Left ventricle myocardium inferior (tissue), 1 donor: ENCODE data around the gene ZNF316. TPM values are rescaled to one million over a fixed set of nuclear protein-coding genes. Genes with fewer than 3 reads are reported as not detected.
"Not testable (repeated sequence)": the region's sequence is repeated elsewhere in the genome, so short reads cannot be mapped to it uniquely, and the experiment has no call there.

ENCODE experiments used
- DNase-seq: peaks from one replicate; pipeline ENCODE4 v3.0.0-alpha.2; 2020
- H3K27ac ChIP-seq: fragments of 200-600 bp; replicated peaks from 2 replicates; pipeline ENCODE4 v1.8.0; 2021
- H3K27me3 ChIP-seq: fragments of 200-600 bp; 2 replicates; pipeline ENCODE4 v1.8.0; 2021; ENCODE audit warnings: low read depth
- H3K36me3 ChIP-seq: fragments of 200-600 bp; 2 replicates; pipeline ENCODE4 v1.8.0; 2021
- H3K4me1 ChIP-seq: fragments of 200-600 bp; 2 replicates; pipeline ENCODE4 v1.8.0; 2021
- H3K4me3 ChIP-seq: fragments of 200-600 bp; 2 replicates; pipeline ENCODE4 v1.8.0; 2021; ENCODE audit warnings: mild to moderate bottlenecking, moderate library complexity
- H3K9me3 ChIP-seq: fragments of 200-600 bp; replicated peaks from 2 replicates; pipeline ENCODE4 v1.8.0; 2021
- CTCF ChIP-seq: fragments of 200-600 bp; IDR thresholded peaks from 2 replicates; pipeline ENCODE4 v1.8.0; 2021; ENCODE audit warnings: antibody characterized with exemption, mild to moderate bottlenecking, borderline replicate concordance
- intact Hi-C: fragments of 100-400 bp; cut with micrococcal nuclease; formaldehyde crosslinking; loops from one replicate; pipeline ENCODE4 v1.11.0; 2022
- total RNA-seq: library from RNA; stranded (reverse); fragmentation: NEBNext Ultra II Directional; extraction: Animal tissue kit (Norgen Biotek cat#: 25700); gene quantifications from one replicate; pipeline ENCODE4 v1.2.1, GENCODE V29; 2021
- donor health status: DM: no; HTN: yes; CAD: no; lungs with severe emphysema.

Gene ZNF316
- total RNA-seq, 1 donor from 2014 or later = 17.7 TPM

- no peaks in the 10 kb centered on the region for H3K9me3 ChIP-seq
- no peak for TF ChIP-seq CTCF
- intact Hi-C loops = no loop called here
- peaks cover 20% of the 10 kb centered on the region for H3K36me3 ChIP-seq
- DNase-seq = no peak
- H3K4me3 ChIP-seq = no peak overlapping the region
- H3K27ac ChIP-seq = no peak overlapping the region
- no peaks in the 10 kb centered on the region for H3K4me1 ChIP-seq
- H3K27me3 ChIP-seq = peaks cover 2% of the 10 kb centered on the region
Observed at GRCh38 chr7:6658618-6659345, 21.7 kb downstream of the ZNF316 start.

GRCh38 chr7:6670851-6671250 is 33.7 kb downstream of the ZNF316 start:
- peaks cover 87% of the 10 kb centered on the region for H3K9me3 ChIP-seq
- not testable (repeated sequence) for DNase-seq

GRCh38 chr7:6675807-6676405 is 38.8 kb downstream of the ZNF316 start:
- Histone ChIP-seq H3K4me1 (no peaks in the 10 kb centered on the region), H3K36me3 (peaks cover 35% of the 10 kb centered on the region), H3K27ac (no peak overlapping the region), H3K27me3 (no peaks in the 10 kb centered on the region), H3K4me3 (no peak overlapping the region), H3K9me3 (peaks cover 95% of the 10 kb centered on the region)
- no peak for DNase-seq
- intact Hi-C loops = no loop called here
- no peak for TF ChIP-seq CTCF

More at GRCh38 chr7:6670851-6671250, 33.7 kb downstream of the ZNF316 start:
- H3K36me3 ChIP-seq = peaks cover 40% of the 10 kb centered on the region
- H3K4me1 ChIP-seq, intact Hi-C loops, H3K4me3 ChIP-seq, H3K27ac ChIP-seq, H3K27me3 ChIP-seq: not testable (repeated sequence)

GRCh38 chr7:6680146-6680545 is 43.0 kb downstream of the ZNF316 start:
- TF ChIP-seq CTCF = no peak
- Histone ChIP-seq H3K4me3 (no peak overlapping the region), H3K36me3 (peaks cover 38% of the 10 kb centered on the region), H3K27ac (no peak overlapping the region), H3K9me3 (peaks cover 100% of the 10 kb centered on the region), H3K27me3 (no peaks in the 10 kb centered on the region), H3K4me1 (no peaks in the 10 kb centered on the region)
- DNase-seq = no peak
- intact Hi-C loops = no loop called here

GRCh38 chr7:6691103-6691502 is 54.0 kb downstream of the ZNF316 start:
- Histone ChIP-seq H3K4me1 (no peaks in the 10 kb centered on the region), H3K36me3 (peaks cover 100% of the 10 kb centered on the region), H3K9me3 (peaks cover 100% of the 10 kb centered on the region), H3K27me3 (no peaks in the 10 kb centered on the region), H3K4me3 (no peak overlapping the region), H3K27ac (no peak overlapping the region)
- intact Hi-C loops = no loop called here
- DNase-seq = no peak
- TF ChIP-seq CTCF = no peak

- intact Hi-C loops = no loop called here
- Histone ChIP-seq H3K4me1 (no peaks in the 10 kb centered on the region), H3K27me3 (no peaks in the 10 kb centered on the region), H3K9me3 (peaks cover 100% of the 10 kb centered on the region), H3K4me3 (no peak overlapping the region), H3K27ac (no peak overlapping the region), H3K36me3 (peaks cover 100% of the 10 kb centered on the region)
- DNase-seq = no peak
- TF ChIP-seq CTCF = no peak
Observed at GRCh38 chr7:6691609-6692106, 54.5 kb downstream of the ZNF316 start.
